Measurements from ENCODE around the gene RPH3AL.

The RPH3AL gene

GRCh38 chr17:327296-327695 lies 25.3 kb downstream of the RPH3AL start:
- FAIRE-seq (no peak), DNase-seq (ENCODE audit: insufficient read length, low spot score) (no peak)
- TF ChIP-seq CTCF (IDR thresholded peaks at IDR 0.05; ENCODE audit: insufficient read depth, missing control alignments): no peak

DNA sequence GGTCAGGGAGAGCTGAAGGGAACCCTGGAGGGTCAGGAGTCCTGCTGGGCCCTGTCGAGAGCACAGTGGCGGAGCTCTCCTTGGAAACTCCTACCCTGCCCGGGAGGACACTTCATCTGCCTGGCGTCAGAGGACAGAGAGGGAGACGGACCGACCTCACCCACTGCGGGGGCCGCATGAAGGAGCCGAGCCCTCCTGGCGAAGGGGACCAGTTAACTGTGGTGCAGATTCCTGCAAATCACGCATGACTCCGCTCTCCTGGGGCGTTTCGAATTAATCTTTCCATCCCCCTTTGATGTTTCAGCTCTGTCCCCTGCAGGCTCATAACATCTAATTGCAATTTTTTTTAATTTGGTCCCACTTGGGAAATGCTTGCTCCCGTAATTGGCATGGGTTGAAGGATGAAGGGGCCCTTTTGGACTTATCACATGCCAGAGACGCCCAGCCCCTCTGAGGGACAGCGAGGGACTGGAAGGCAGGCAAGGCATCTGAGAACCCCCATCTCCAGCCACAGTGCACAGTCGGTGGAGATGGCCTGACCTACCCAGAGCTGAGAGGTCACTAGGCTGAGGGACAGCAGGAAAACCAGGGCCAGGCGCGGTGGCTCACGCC lies 26.5 kb downstream of the RPH3AL start:
- FAIRE-seq: no peak
- DNase-seq (ENCODE audit: insufficient read length, low spot score): no peak
- no peak for TF ChIP-seq CTCF (IDR thresholded peaks at IDR 0.05; ENCODE audit: insufficient read depth, missing control alignments)

- DNase-seq (ENCODE audit: insufficient read length, low spot score): no peak
- FAIRE-seq: no peak
- no peak for TF ChIP-seq CTCF (IDR thresholded peaks at IDR 0.05; ENCODE audit: insufficient read depth, missing control alignments)
These were observed 27.2 kb downstream of the RPH3AL start for GRCh38 chr17:325270-326009.

DNA sequence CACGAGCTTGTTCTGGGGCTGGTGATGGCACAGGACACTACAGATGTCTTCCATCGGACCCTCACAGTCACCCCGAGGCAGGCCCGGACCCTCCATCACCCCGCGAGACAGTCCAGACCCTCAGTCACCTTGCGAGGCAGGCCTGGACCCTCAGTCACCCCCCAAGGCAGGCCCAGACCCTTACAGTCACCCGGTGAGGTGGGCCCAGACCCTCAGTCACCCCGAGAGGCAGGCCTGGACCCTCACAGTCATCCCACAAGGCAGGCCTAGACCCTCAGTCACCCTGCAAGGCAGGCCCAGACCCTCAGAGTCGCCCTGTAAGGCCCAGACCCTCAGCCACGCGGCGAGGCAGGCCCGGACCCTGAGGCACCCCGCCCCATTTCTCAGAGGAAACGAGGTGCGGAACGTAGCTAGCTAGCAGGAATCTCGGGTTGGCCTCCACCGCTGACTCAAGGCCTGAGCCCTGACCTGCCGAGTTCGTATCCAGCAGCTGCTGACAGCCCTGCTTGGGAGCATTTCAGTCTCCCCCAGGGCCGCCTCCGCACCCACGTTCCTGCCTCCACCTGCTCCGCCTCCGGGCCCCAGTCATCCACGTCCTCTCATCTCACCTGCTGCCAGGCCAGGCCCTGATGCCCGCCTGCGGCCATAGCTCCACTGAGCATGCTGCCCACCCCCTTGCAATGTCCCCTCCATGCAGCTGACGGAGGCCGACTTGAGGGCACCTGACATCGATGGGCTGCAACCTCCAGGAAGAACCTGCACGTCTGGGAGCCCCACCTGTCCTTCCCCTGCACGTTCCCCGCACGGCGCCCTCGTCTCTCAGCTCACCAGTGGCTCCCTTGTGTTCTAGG lies 28.7 kb downstream of the RPH3AL start:
- no peak for DNase-seq (ENCODE audit: insufficient read length, low spot score)
- FAIRE-seq: no peak

GRCh38 chr17:323181-323580 lies 29.4 kb downstream of the RPH3AL start:
- no peak for TF ChIP-seq CTCF (IDR thresholded peaks at IDR 0.05; ENCODE audit: insufficient read depth, missing control alignments)
- FAIRE-seq: no peak

More for the DNA sequence above, 28.7 kb downstream of the RPH3AL start:
- TF ChIP-seq CTCF (IDR thresholded peaks at IDR 0.05; ENCODE audit: insufficient read depth, missing control alignments): no peak

DNA sequence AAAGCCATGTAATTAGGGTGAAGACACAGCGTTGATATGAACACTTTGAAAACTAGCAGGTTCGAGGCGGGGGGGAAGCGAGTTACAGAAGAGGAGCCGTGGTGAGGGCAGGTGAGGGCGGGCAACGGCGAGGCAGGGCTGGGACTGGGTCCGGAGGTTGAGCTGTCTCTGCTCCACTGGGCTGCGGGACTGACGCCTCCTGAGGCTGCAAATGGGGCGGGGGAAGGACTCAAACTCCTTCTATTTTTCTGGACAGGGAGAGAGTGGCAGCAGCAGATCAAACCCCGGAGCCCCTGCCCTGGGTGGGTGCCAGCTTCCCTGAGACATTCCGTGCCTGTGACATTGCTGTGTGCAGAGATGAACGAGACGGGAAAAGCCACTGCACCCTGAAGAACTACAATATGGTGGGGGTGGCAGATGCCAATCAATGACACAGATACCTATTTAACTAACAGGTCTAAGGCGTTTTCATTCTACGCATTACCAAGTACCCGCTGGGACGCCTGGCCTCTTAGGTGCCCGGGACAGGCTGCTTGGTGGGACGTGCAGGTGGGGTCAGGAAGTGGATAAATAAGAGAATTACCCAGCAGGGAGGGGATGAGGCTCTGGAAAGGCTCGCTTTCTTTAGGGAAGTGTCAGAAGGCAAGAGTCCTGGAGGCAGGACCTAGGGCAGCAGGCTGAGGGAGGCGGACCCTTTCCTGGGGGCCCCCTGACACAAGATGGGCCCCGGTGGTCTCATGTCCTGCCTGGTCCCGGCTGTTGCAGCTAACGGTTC lies 30.4 kb downstream of the RPH3AL start:
- no peak for FAIRE-seq
- no peak for TF ChIP-seq CTCF (IDR thresholded peaks at IDR 0.05; ENCODE audit: insufficient read depth, missing control alignments)
- no peak for DNase-seq (ENCODE audit: insufficient read length, low spot score)

More at GRCh38 chr17:323181-323580, 29.4 kb downstream of the RPH3AL start:
- DNase-seq (ENCODE audit: insufficient read length, low spot score): no peak
